ENCODE results near the gene UBE4B. TPM values are rescaled to one million over a fixed set of nuclear protein-coding genes. Genes with fewer than 3 reads are reported as not detected.

The UBE4B gene
- total and polyA plus RNA-seq, 4 donors, result 7.5 to 25.5 (median 16.6) TPM

DNA sequence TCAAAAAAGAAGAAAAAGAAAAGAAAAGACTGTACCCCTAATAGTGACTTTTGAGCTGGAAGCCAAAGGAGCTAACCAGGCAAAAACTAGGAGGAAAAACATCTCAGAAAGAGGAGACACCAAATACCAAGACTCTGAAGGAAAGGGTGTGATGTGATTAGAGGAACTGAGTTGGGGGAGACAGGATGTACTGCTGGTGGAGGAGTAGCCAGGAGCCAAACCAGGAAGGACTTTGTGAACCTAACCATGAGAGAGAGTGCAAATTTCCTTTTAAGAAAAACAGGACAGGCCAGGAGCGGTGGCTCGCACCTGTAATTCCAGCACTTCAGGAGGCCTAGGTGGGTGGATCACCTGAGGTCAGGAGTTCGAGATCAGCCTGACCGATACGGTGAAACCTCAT is 39.8 kb upstream of the UBE4B start (continued):
- TF ChIP-seq ZBTB33 (IDR thresholded peaks at IDR 0.05) (no peak), HNF4G (IDR thresholded peaks at IDR 0.05) (no peak), EGR1 (IDR thresholded peaks at IDR 0.05; ENCODE audit: low read depth in 2 of 2) (no peak), ATF3 (IDR thresholded peaks at IDR 0.05) (no peak)

DNA sequence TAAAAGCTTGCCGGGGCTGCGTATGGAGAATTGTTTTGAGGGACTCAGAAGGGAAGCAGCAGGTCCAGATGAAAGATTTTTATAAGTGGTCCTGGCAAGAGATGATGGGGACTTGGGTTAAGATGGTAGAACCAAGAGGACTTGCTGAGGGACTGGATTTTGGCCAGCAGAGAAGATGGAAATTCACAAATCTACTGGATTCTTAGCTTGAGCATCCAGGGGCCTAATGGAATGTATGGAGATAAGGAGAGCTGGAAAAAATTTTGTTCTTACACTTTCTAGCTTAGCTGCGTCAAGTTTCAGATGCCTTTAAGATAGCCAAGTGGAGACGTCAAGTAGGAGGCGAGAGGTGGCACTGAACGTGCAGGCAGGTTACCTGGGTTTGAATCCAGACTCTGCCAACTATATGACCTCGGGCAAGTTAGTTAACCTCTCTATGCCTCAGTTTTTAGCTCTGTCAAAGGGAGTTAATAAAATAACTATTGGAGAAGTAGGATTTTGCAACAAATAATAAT is 39.1 kb upstream of the UBE4B start:
- no peak overlapping the region for H3K27ac ChIP-seq (ENCODE audit: low read depth in 1 of 2, low read length in 2 of 2)

More for the DNA sequence above, 39.1 kb upstream of the UBE4B start:
- H3K36me3 ChIP-seq (ENCODE audit: control insufficient read depth in 4 of 4, insufficient read depth in 3 of 4, low read depth in 1 of 4, low read length in 3 of 4), result no peaks in the 10 kb centered on the region
- no peak overlapping the region for H3K4me3 ChIP-seq (ENCODE audit: low read depth in 1 of 3, low read length in 3 of 3)
- peaks cover 6 to 21% (median 13%) of the 10 kb centered on the region in 4 donors for H3K4me1 ChIP-seq (ENCODE audit: control insufficient read depth in 4 of 4, insufficient read depth in 4 of 4, low read length in 3 of 4)
- H3K9me3 ChIP-seq (ENCODE audit: control insufficient read depth in 4 of 4, low read length in 3 of 4), result no peaks in the 10 kb centered on the region
- H3K9ac ChIP-seq (ENCODE audit: low read depth in 1 of 2, low read length in 2 of 2), result no peak overlapping the region
- WGBS, result 85% methylated on average over 7 of the region's 7 CpGs
- TF ChIP-seq HNF4A (conservative IDR thresholded peaks at IDR 0.05), result no peak
- no peak for TF ChIP-seq RXRA (IDR thresholded peaks at IDR 0.05)
- TF ChIP-seq FOXA2 (IDR thresholded peaks at IDR 0.05), result no peak
- TF ChIP-seq SP1 (IDR thresholded peaks at IDR 0.05), result no peak
- no peak for TF ChIP-seq ZBTB33 (IDR thresholded peaks at IDR 0.05)
- no peak for TF ChIP-seq RAD21 (IDR thresholded peaks at IDR 0.05)
- TF ChIP-seq TAF1 (conservative IDR thresholded peaks at IDR 0.05), result no peak
- no peak for TF ChIP-seq NR2F2 (IDR thresholded peaks at IDR 0.05)
- no peak for TF ChIP-seq REST (IDR thresholded peaks at IDR 0.05)
- DNase-seq (ENCODE audit: low spot score), result no peak
- H3K27me3 ChIP-seq (ENCODE audit: control insufficient read depth in 4 of 4, insufficient read depth in 4 of 4, low read length in 3 of 4), result no peaks in the 10 kb centered on the region
